CD4-positive, alpha-beta memory T cell (primary cell): ENCODE measurements around the gene SOCS6. TPM values are rescaled to one million over a fixed set of nuclear protein-coding genes. Genes with fewer than 3 reads are reported as not detected.

Experiments used
- CTCF ChIA-PET: fragments of 350-600 bp; sonication (Branson Sonifier 250); formaldehyde crosslinking; loops from one replicate; lab custom pipeline; 2021; ENCODE audit warnings: inconsistent platforms; ENCODE audit not compliant: partially characterized antibody; lab: Charles Lee
- POLR2A ChIA-PET: fragments of 350-600 bp; sonication (Branson Sonifier 250); formaldehyde crosslinking; loops from one replicate; lab custom pipeline; 2021; ENCODE audit not compliant: partially characterized antibody; lab: Charles Lee
- DNase-seq, 5 donors: peaks; one replicate each; pipeline versions ENCODE4 v3.0.0 to v3.0.0-alpha.2; 2020 to 2022; ENCODE audit warnings: mixed read lengths in 1 of 5
- H3K27ac ChIP-seq: one replicate; pipeline ENCODE4 v1.7.0; 2013; ENCODE audit warnings: low read depth, low read length
- H3K27me3 ChIP-seq: 2 replicates; pipeline ENCODE4 v1.7.0; 2013; ENCODE audit warnings: mild to moderate bottlenecking, low read length, moderate library complexity; ENCODE audit not compliant: insufficient read depth
- H3K36me3 ChIP-seq: 2 replicates; pipeline ENCODE4 v1.7.0; 2013; ENCODE audit warnings: mild to moderate bottlenecking, low read length, moderate library complexity; ENCODE audit not compliant: insufficient read depth
- H3K4me1 ChIP-seq: 2 replicates; pipeline ENCODE4 v1.7.0; 2013; ENCODE audit warnings: mild to moderate bottlenecking, low read length, moderate library complexity; ENCODE audit not compliant: insufficient read depth
- H3K4me3 ChIP-seq, 2 donors: one replicate each; pipeline ENCODE4 v1.7.0; 2013; ENCODE audit warnings: low read length in 2 of 2, mild to moderate bottlenecking in 1 of 2
- H3K9me3 ChIP-seq, 2 donors: one replicate each; pipeline ENCODE4 v1.7.0; 2013; ENCODE audit warnings: low read length in 2 of 2, control low read depth in 1 of 2; ENCODE audit not compliant: control insufficient read depth in 1 of 2
- H3K27ac Mint-ChIP-seq, 7 donors: one replicate each; pipeline ENCODE4 v1.8.0; 2020 to 2021; ENCODE audit warnings: mixed read lengths in 7 of 7, mild to moderate bottlenecking in 6 of 7, inconsistent platforms in 3 of 7, moderate library complexity in 3 of 7
- H3K27me3 Mint-ChIP-seq, 2 donors: one replicate each; pipeline ENCODE4 v1.8.0; 2020 to 2021; ENCODE audit warnings: mixed read lengths in 2 of 2
- H3K36me3 Mint-ChIP-seq, 2 donors: one replicate each; pipeline ENCODE4 v1.8.0; 2020 to 2021; ENCODE audit warnings: mixed read lengths in 2 of 2, inconsistent platforms in 1 of 2, mild to moderate bottlenecking in 1 of 2
- H3K4me1 Mint-ChIP-seq, 4 donors: one replicate each; pipeline ENCODE4 v1.8.0; 2020 to 2021; ENCODE audit warnings: mixed read lengths in 4 of 4, mild to moderate bottlenecking in 1 of 4
- H3K4me3 Mint-ChIP-seq, 8 donors: one replicate each; pipeline ENCODE4 v1.8.0; 2020 to 2021; ENCODE audit warnings: mixed read lengths in 8 of 8, mild to moderate bottlenecking in 7 of 8, moderate library complexity in 6 of 8, inconsistent platforms in 3 of 8
- H3K9me3 Mint-ChIP-seq, 8 donors: one replicate each; pipeline ENCODE4 v1.8.0; 2020 to 2021; ENCODE audit warnings: mixed read lengths in 8 of 8, mild to moderate bottlenecking in 5 of 8, inconsistent platforms in 3 of 8, moderate library complexity in 1 of 8
- intact Hi-C: fragments of 100-400 bp; cut with micrococcal nuclease; formaldehyde crosslinking; loops from one replicate; pipeline ENCODE4 v1.15.1; 2023
- polyA plus RNA-seq, 2 donors: library from polyadenylated mRNA; unstranded; fragments of 300-500 nt; fragmentation: Illumina TruSeq; gene quantifications; one replicate each; pipeline ENCODE4 v1.2.3, GENCODE V29; 2021
- total RNA-seq, 2 experiments: library from RNA; stranded (reverse); gene quantifications; one replicate each; pipeline ENCODE4 v1.2.3, GENCODE V29; 2021

The SOCS6 gene
- total and polyA plus RNA-seq, 4 experiments from 2014 or later: 0.31 to 2.6 (median 1.7) TPM

DNA sequence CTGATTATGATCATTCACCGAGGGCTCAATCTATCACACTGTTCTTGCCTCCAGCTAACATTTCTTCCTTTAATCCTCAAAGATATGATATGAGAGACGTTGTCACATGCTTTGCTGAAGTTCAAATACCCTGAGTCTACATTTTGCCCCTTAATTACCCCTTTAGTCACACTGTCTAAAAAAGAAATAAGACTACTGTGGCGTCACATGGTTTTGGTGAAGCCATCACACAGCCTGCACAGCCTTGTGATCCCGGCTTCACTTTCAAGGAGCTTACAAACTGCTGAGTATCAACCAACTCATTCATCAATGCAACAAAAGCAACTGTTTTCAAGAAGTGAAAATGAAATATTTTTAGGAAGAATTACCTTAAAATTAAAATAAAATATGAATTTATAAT, 31.9 kb upstream of the SOCS6 start:
- no peak overlapping the region for H3K27ac ChIP-seq
- H3K4me1 Mint-ChIP-seq: no peaks in the 10 kb centered on the region
- no peaks in the 10 kb centered on the region for H3K36me3 Mint-ChIP-seq
- POLR2A ChIA-PET: no interaction called here
- CTCF ChIA-PET: no interaction called here
- intact Hi-C loops: no loop called here
- no peak overlapping the region for H3K27ac Mint-ChIP-seq
- no peak for DNase-seq
- H3K4me3 Mint-ChIP-seq: no peak overlapping the region
- peaks cover 0 to 1% (median 0%) of the 10 kb centered on the region in 8 donors for H3K9me3 Mint-ChIP-seq
- H3K27me3 ChIP-seq: no peaks in the 10 kb centered on the region
- H3K36me3 ChIP-seq: no peaks in the 10 kb centered on the region
- no peaks in the 10 kb centered on the region for H3K9me3 ChIP-seq
- no peaks in the 10 kb centered on the region for H3K4me1 ChIP-seq
- H3K4me3 ChIP-seq: no peak overlapping the region
- peaks cover 12% of the 10 kb centered on the region in 2 donors for H3K27me3 Mint-ChIP-seq

DNA sequence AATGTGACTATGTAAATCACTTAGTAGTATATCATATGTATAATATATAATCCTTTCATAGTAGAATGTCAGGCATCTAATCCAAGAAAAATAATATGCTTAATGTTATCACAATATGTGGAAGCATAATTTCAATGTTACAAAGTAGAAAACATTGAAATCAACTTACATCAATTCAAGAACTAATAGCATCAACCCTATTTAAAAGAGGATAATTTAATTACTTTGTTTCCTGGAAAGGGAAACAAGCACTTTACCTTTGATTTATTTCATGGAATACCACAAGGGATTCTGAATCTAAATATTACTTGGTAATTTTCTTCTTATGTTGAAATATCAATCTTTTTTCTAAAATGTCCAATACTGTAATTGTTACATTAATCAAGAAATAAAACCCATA, 30.6 kb upstream of the SOCS6 start:
- Histone ChIP-seq H3K4me1 (no peaks in the 10 kb centered on the region), H3K27me3 (no peaks in the 10 kb centered on the region), H3K9me3 (no peaks in the 10 kb centered on the region), H3K36me3 (no peaks in the 10 kb centered on the region), H3K27ac (no peak overlapping the region), H3K4me3 (no peak overlapping the region)
- no peak for DNase-seq
- ChIA-PET CTCF (no interaction called here), POLR2A (no interaction called here)
- H3K36me3 Mint-ChIP-seq: no peaks in the 10 kb centered on the region
- intact Hi-C loops: no loop called here
- H3K9me3 Mint-ChIP-seq: peaks cover 0 to 1% (median 0%) of the 10 kb centered on the region in 8 donors
- no peaks in the 10 kb centered on the region for H3K4me1 Mint-ChIP-seq
- H3K4me3 Mint-ChIP-seq: no peak overlapping the region
- no peak overlapping the region for H3K27ac Mint-ChIP-seq
- H3K27me3 Mint-ChIP-seq: peaks cover 12 to 15% of the 10 kb centered on the region in 2 donors

DNA sequence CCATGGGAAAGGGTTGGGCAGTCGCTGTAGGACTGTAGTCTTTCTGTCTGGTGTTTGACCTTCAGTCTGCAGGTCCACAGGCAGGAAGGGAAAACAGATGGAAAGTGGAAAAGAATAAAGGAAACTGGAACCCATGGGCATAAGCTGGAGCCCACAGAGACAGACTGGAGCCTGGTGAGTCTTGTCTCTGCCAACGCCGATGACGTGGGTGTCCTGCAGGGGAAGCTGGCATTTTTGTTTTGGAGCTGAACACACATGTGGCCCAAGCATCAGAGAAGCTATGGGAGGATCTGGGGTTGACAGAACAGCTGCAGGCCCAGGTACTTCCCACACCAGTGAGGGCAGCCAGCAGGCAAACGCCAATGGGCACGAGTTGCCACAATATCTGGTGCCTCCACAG, 28.2 kb upstream of the SOCS6 start:
- H3K27me3 Mint-ChIP-seq: peaks cover 8 to 12% of the 10 kb centered on the region in 2 donors

DNA sequence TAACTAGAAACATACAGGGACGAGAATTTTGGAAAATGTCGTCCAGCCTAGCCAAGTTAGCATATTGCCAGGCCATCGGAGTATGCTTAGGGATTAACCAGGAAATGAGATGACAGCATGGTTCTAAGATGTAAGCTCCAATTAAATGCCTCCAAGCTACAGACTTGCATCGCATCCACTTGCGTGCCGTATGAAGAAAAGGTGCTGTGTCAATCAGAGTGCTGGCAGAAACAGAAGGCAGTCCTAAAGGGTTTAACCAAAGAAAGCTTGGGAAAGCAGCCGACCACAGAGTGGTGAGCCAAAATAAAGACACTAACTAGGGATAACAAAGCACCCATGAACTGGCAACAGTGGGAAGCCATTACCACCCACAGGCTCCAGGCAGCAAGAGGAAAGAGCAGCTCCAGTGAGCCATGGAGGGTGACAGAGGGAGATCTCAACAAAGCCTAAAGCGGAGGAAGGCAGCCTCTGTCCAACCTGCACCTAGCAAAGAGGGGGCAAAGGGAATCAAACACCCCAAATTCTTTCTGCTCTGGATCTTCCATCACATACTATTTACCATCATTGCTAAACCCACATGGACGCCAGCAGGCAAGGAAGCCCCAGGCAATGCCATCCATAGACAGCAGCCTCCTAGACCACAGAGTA, 27.6 kb upstream of the SOCS6 start:
- intact Hi-C loops: no loop called here

More for the DNA sequence above, 28.2 kb upstream of the SOCS6 start:
- Mint-ChIP-seq H3K4me1 (no peaks in the 10 kb centered on the region), H3K4me3 (no peak overlapping the region), H3K9me3 (peaks cover 0 to 1% (median 0%) of the 10 kb centered on the region in 8 donors), H3K36me3 (no peaks in the 10 kb centered on the region), H3K27ac (peak overlapping the region in 1 of 7 donors; percentile 18)
- CTCF ChIA-PET: interaction anchor here (0.7 kb wide), 1 partner anchor 174 kb away, joined by 3 read pairs; no protein-coding TSS in a partner anchor
- H3K27ac ChIP-seq: no peak overlapping the region
- H3K4me1 ChIP-seq: no peaks in the 10 kb centered on the region
- no peaks in the 10 kb centered on the region for H3K9me3 ChIP-seq
- intact Hi-C loops: no loop called here
- no peaks in the 10 kb centered on the region for H3K27me3 ChIP-seq
- H3K36me3 ChIP-seq: no peaks in the 10 kb centered on the region
- no peak overlapping the region for H3K4me3 ChIP-seq
- POLR2A ChIA-PET: no interaction called here
- no peak for DNase-seq

DNA sequence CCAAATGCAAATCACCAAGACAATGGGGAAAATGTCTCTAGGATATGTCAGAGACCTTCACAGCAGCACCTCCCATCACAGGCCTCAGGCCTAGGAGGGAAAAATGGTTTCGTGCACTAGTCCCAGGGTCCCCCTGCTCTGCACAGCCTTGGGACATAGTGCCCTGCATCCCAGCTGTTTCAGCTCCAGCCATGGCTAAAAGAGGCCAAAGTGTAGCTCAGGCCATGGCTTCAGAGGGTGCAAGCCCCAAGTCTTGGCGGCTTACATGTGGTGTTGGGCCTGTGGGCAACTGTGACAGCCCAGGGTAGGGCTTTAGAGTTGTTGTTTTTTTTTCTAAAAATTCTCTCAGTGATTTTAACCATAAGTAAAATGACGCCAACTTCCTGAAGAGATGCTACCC, 25.5 kb upstream of the SOCS6 start:
- Histone ChIP-seq H3K27me3 (no peaks in the 10 kb centered on the region), H3K27ac (no peak overlapping the region), H3K36me3 (no peaks in the 10 kb centered on the region), H3K4me1 (no peaks in the 10 kb centered on the region), H3K9me3 (no peaks in the 10 kb centered on the region), H3K4me3 (no peak overlapping the region)
- Mint-ChIP-seq H3K36me3 (no peaks in the 10 kb centered on the region), H3K27me3 (peaks cover 3% of the 10 kb centered on the region in 2 donors), H3K27ac (no peak overlapping the region), H3K4me1 (no peaks in the 10 kb centered on the region), H3K9me3 (peaks cover 0 to 8% (median 0%) of the 10 kb centered on the region in 8 donors), H3K4me3 (no peak overlapping the region)
- POLR2A ChIA-PET: no interaction called here
- CTCF ChIA-PET: no interaction called here
- no peak for DNase-seq
- intact Hi-C loops: no loop called here

More for the DNA sequence above, 27.6 kb upstream of the SOCS6 start:
- H3K4me1 ChIP-seq: no peaks in the 10 kb centered on the region
- no peak overlapping the region for H3K27ac Mint-ChIP-seq
- H3K27me3 Mint-ChIP-seq: peaks cover 7 to 10% of the 10 kb centered on the region in 2 donors
- POLR2A ChIA-PET: no interaction called here
- peaks cover 0 to under 1% (median 0%) of the 10 kb centered on the region in 8 donors for H3K9me3 Mint-ChIP-seq
- H3K4me1 Mint-ChIP-seq: no peaks in the 10 kb centered on the region
- H3K36me3 Mint-ChIP-seq: no peaks in the 10 kb centered on the region
- no peak overlapping the region for H3K4me3 Mint-ChIP-seq
- no peak overlapping the region for H3K27ac ChIP-seq
- H3K4me3 ChIP-seq: no peak overlapping the region
- CTCF ChIA-PET: interaction anchor here (0.7 kb wide), 1 partner anchor 173 kb away, joined by 3 read pairs; no protein-coding TSS in a partner anchor
- no peak for DNase-seq
- no peaks in the 10 kb centered on the region for H3K9me3 ChIP-seq
- H3K27me3 ChIP-seq: no peaks in the 10 kb centered on the region
- no peaks in the 10 kb centered on the region for H3K36me3 ChIP-seq

DNA sequence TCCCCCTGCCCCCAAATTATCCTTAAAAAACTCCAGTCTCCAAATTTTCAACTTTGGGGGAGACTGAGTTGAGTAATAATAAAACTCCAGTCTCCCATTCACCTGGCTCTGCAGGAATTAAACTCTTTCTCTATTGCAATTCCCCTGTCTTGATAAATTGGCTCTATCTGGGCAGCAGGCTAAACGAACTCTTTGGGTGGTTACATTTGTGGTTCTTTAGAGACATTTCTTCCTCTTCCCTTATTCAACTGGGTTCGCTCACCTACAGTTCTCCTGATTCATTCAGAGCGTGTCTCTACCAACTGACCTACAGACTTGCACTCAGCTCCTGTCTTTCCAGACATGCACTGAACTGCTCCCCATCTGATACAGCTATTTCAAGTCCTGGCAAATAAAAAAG, 17.1 kb upstream of the SOCS6 start:
- no peaks in the 10 kb centered on the region for H3K4me1 Mint-ChIP-seq
- ChIA-PET POLR2A (no interaction called here), CTCF (no interaction called here)
- intact Hi-C loops: no loop called here
- no peak overlapping the region for H3K4me3 ChIP-seq
- H3K36me3 ChIP-seq: no peaks in the 10 kb centered on the region
- H3K9me3 Mint-ChIP-seq: peaks cover 7 to 48% (median 29%) of the 10 kb centered on the region in 8 donors
- no peak for DNase-seq
- H3K36me3 Mint-ChIP-seq: peaks cover 1 to 4% of the 10 kb centered on the region in 2 donors
- H3K4me3 Mint-ChIP-seq: no peak overlapping the region
- no peak overlapping the region for H3K27ac Mint-ChIP-seq
- H3K9me3 ChIP-seq: peaks cover 0 to 11% of the 10 kb centered on the region in 2 donors
- no peaks in the 10 kb centered on the region for H3K27me3 ChIP-seq
- H3K27ac ChIP-seq: no peak overlapping the region
- H3K27me3 Mint-ChIP-seq: peaks cover 8 to 11% of the 10 kb centered on the region in 2 donors
- H3K4me1 ChIP-seq: no peaks in the 10 kb centered on the region

DNA sequence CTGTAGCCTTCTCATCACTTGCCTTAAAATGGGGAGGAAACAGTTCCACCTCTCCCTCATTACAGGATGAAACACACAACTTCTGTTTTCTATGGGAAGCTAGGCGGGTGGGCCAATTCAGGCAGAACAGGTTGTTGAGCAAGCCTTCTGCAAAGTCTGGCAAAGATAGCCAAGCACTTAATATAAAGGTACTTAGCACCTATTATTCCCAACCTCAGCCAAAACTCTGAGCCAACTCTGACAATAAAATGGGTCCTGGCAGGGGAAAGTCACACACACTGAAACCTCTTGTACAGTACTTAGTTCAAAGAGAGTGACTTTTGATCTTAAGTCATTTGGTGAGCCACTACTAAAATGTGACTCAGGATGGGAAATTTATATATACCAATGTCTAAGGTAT, 15.8 kb upstream of the SOCS6 start:
- Mint-ChIP-seq H3K9me3 (peaks cover 7 to 43% (median 29%) of the 10 kb centered on the region in 8 donors), H3K27me3 (peaks cover 8 to 14% of the 10 kb centered on the region in 2 donors), H3K27ac (no peak overlapping the region), H3K4me1 (no peaks in the 10 kb centered on the region), H3K36me3 (peaks cover 1 to 4% of the 10 kb centered on the region in 2 donors), H3K4me3 (no peak overlapping the region)
- no peaks in the 10 kb centered on the region for H3K36me3 ChIP-seq
- peaks cover 0 to 11% of the 10 kb centered on the region in 2 donors for H3K9me3 ChIP-seq
- intact Hi-C loops: no loop called here
- ChIA-PET CTCF (no interaction called here), POLR2A (no interaction called here)
- no peaks in the 10 kb centered on the region for H3K27me3 ChIP-seq
- H3K4me1 ChIP-seq: no peaks in the 10 kb centered on the region
- DNase-seq: no peak
- no peak overlapping the region for H3K4me3 ChIP-seq
- no peak overlapping the region for H3K27ac ChIP-seq
